Loucy (cell line): ENCODE measurements around the gene NLGN1.

ENCODE experiments used
- H2AFZ ChIP-seq: fragments of 200-600 bp; sonication (generic); 2 replicates; pipeline ENCODE4 v1.6.0; 2016; ENCODE audit warnings: antibody characterized with exemption, mild to moderate bottlenecking, low read length, moderate library complexity
- H3F3A ChIP-seq: fragments of 200-600 bp; 2 replicates; pipeline ENCODE4 v1.6.0; 2016; ENCODE audit warnings: antibody characterized with exemption, low read depth, mild to moderate bottlenecking
- H3K27me3 ChIP-seq: fragments of 200-600 bp; sonication (generic); 2 replicates; pipeline ENCODE4 v1.6.1; 2014; ENCODE audit warnings: low read length, mild to moderate bottlenecking; ENCODE audit not compliant: insufficient read depth, poor library complexity, severe bottlenecking
- H3K36me3 ChIP-seq: fragments of 200-600 bp; sonication (generic); 2 replicates; pipeline ENCODE4 v1.6.1; 2016; ENCODE audit warnings: low read length; ENCODE audit not compliant: insufficient read depth
- H3K4me1 ChIP-seq: fragments of 200-600 bp; sonication (generic); 2 replicates; pipeline ENCODE4 v1.5.1; 2014; ENCODE audit warnings: low read length, mild to moderate bottlenecking; ENCODE audit not compliant: insufficient read depth, poor library complexity, severe bottlenecking
- H3K4me2 ChIP-seq: fragments of 200-600 bp; sonication (generic); 2 replicates; pipeline ENCODE4 v1.6.0; 2014; ENCODE audit warnings: antibody characterized with exemption, low read length, low read depth, mild to moderate bottlenecking; ENCODE audit not compliant: poor library complexity, severe bottlenecking
- H3K4me3 ChIP-seq: fragments of 200-600 bp; sonication (generic); 2 replicates; pipeline ENCODE4 v1.5.1; 2014; ENCODE audit warnings: low read length, mild to moderate bottlenecking, mixed read lengths; ENCODE audit not compliant: poor library complexity, severe bottlenecking
- H3K79me2 ChIP-seq: fragments of 200-600 bp; sonication (generic); 2 replicates; pipeline ENCODE4 v1.6.1; 2014; ENCODE audit warnings: low read length; ENCODE audit not compliant: insufficient read depth
- H3K9ac ChIP-seq: fragments of 200-600 bp; sonication (generic); 2 replicates; pipeline ENCODE4 v1.6.0; 2014; ENCODE audit warnings: mild to moderate bottlenecking, low read depth, low read length, moderate library complexity; ENCODE audit not compliant: poor library complexity, severe bottlenecking
- H3K9me2 ChIP-seq: fragments of 200-600 bp; sonication (generic); replicated peaks from 2 replicates; pipeline ENCODE4 v1.6.1; 2016; ENCODE audit warnings: low read depth, low read length, mixed read lengths
- H3K9me3 ChIP-seq: fragments of 200-600 bp; sonication (generic); 2 replicates; pipeline ENCODE4 v1.6.1; 2014; ENCODE audit warnings: mild to moderate bottlenecking, antibody characterized with exemption, low read length, low read depth; ENCODE audit not compliant: insufficient read depth
- H4K20me1 ChIP-seq: fragments of 200-600 bp; sonication (generic); 2 replicates; pipeline ENCODE4 v1.6.0; 2014; ENCODE audit warnings: antibody characterized with exemption, low read length, mild to moderate bottlenecking; ENCODE audit not compliant: insufficient read depth, poor library complexity, severe bottlenecking
- EZH2phosphoT487 ChIP-seq: fragments of 200-600 bp; IDR thresholded peaks from 2 replicates; pipeline ENCODE4 v1.6.1; 2018; ENCODE audit warnings: antibody characterized with exemption, mild to moderate bottlenecking, moderate library complexity, borderline replicate concordance
- TF ChIP-seq, protein P1 (sequence below): fragments of 200-600 bp; sonication (generic); conservative IDR thresholded peaks from 2 replicates; pipeline ENCODE4 v1.5.1; 2014; ENCODE audit warnings: mild to moderate bottlenecking, antibody characterized with exemption, low read length

Gene NLGN1

GRCh38 chr3:174276826-174277225 lies 879.3 kb downstream of the NLGN1 start:
- TF ChIP-seq, protein P1, sequence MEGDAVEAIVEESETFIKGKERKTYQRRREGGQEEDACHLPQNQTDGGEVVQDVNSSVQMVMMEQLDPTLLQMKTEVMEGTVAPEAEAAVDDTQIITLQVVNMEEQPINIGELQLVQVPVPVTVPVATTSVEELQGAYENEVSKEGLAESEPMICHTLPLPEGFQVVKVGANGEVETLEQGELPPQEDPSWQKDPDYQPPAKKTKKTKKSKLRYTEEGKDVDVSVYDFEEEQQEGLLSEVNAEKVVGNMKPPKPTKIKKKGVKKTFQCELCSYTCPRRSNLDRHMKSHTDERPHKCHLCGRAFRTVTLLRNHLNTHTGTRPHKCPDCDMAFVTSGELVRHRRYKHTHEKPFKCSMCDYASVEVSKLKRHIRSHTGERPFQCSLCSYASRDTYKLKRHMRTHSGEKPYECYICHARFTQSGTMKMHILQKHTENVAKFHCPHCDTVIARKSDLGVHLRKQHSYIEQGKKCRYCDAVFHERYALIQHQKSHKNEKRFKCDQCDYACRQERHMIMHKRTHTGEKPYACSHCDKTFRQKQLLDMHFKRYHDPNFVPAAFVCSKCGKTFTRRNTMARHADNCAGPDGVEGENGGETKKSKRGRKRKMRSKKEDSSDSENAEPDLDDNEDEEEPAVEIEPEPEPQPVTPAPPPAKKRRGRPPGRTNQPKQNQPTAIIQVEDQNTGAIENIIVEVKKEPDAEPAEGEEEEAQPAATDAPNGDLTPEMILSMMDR, result no peak
- TF ChIP-seq EZH2phosphoT487, result no peak
- Histone ChIP-seq H3K4me1 (no peaks in the 10 kb centered on the region), H4K20me1 (no peaks in the 10 kb centered on the region)

DNA sequence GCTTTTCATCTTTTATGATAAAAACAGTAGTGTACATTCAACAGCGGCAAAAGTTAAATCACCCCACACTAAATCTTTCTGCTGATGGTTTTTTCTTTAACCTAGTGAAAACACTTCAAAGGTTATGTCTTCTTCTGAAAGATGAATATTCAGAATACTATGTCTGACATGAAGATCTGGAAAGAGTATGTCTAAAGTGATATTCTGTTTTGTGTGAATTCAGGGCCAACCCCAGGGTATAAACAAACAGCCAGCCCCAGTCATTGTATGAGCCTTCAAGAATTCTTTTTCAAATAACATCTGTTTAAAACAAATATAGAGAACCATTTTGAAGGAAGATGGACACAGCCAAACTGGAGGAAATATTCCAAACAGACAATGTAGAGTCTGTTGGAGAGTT lies 880.5 kb downstream of the NLGN1 start:
- no peaks in the 10 kb centered on the region for H3K36me3 ChIP-seq
- TF ChIP-seq, protein P1, result no peak
- TF ChIP-seq EZH2phosphoT487, result no peak
- H2AFZ ChIP-seq, result no peak overlapping the region
- H3K4me2 ChIP-seq, result no peak overlapping the region
- no peaks in the 10 kb centered on the region for H4K20me1 ChIP-seq
- no peaks in the 10 kb centered on the region for H3F3A ChIP-seq
- H3K9me2 ChIP-seq, result no peaks in the 10 kb centered on the region
- no peak overlapping the region for H3K4me3 ChIP-seq
- no peaks in the 10 kb centered on the region for H3K27me3 ChIP-seq
- H3K4me1 ChIP-seq, result no peaks in the 10 kb centered on the region
- H3K9ac ChIP-seq, result no peak overlapping the region
- H3K9me3 ChIP-seq, result no peaks in the 10 kb centered on the region
- H3K79me2 ChIP-seq, result no peaks in the 10 kb centered on the region

More at GRCh38 chr3:174276826-174277225, 879.3 kb downstream of the NLGN1 start:
- no peaks in the 10 kb centered on the region for H3K27me3 ChIP-seq
- no peaks in the 10 kb centered on the region for H3K9me3 ChIP-seq
- H3K9me2 ChIP-seq, result no peaks in the 10 kb centered on the region
- H3K4me2 ChIP-seq, result no peak overlapping the region
- no peaks in the 10 kb centered on the region for H3K36me3 ChIP-seq
- no peaks in the 10 kb centered on the region for H3K79me2 ChIP-seq
- no peak overlapping the region for H3K9ac ChIP-seq
- no peak overlapping the region for H3K4me3 ChIP-seq
- no peak overlapping the region for H2AFZ ChIP-seq
- no peaks in the 10 kb centered on the region for H3F3A ChIP-seq

- no peak overlapping the region for H3K9ac ChIP-seq
- H3K9me2 ChIP-seq, result no peaks in the 10 kb centered on the region
- H3K27me3 ChIP-seq, result no peaks in the 10 kb centered on the region
- no peaks in the 10 kb centered on the region for H3F3A ChIP-seq
- H4K20me1 ChIP-seq, result no peaks in the 10 kb centered on the region
- H3K79me2 ChIP-seq, result no peaks in the 10 kb centered on the region
- no peak overlapping the region for H3K4me3 ChIP-seq
- no peak for TF ChIP-seq EZH2phosphoT487
- TF ChIP-seq, protein P1, result no peak
- H2AFZ ChIP-seq, result no peak overlapping the region
- no peaks in the 10 kb centered on the region for H3K9me3 ChIP-seq
- H3K4me1 ChIP-seq, result no peaks in the 10 kb centered on the region
- H3K36me3 ChIP-seq, result no peaks in the 10 kb centered on the region
- no peak overlapping the region for H3K4me2 ChIP-seq
These were observed 882.6 kb downstream of the NLGN1 start for GRCh38 chr3:174280186-174280585.
